ENCODE measurements around the gene GINS2. TPM values are rescaled to one million over a fixed set of nuclear protein-coding genes. Genes with fewer than 3 reads are reported as not detected.

Gene GINS2
- total RNA-seq, 1 donor from 2014 or later: 0.26 TPM

DNA sequence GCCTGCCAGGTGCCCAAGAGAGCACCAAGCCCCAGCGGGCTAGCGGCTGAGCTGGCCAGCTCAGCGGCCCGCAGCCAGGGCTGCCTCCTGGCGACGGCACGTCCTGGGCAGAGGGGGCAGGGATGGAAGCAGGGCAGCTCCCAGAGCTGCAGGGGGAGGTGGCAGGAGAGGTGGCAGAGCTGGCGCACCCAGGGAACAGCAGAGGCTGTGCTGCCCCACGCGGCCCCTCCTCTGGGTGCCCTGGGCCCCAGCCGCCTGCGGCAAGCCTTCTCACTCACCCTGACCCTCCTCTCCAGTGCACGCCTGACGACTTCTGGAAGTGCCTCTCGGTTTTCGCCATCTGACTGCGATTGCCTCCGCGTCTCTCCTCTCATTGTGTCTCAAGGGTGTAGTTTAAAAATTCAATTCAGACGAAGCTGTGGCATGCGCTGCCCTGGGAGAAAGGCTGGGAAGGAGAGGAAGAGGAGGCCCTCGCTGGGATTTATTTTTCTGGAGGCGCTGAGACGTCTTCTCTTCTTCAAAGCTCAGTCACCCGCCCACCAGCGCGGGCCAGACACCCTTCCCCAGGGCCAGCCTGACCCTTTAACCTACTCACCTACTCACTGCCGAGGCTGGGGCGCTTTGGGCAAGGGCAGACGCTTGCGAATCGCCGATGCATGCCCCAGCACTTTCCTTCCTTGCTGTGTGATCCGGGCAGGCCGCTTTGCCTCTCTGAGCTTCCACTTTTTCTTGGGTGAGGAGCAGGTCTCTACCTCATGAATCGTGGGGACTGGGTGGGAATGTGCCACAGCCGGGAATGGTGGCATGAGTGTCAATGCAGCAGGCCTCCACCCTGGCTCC, 50.7 kb downstream of the GINS2 start:
- DNase-seq (ENCODE audit: low read depth): no peak
- TF ChIP-seq, protein P1, sequence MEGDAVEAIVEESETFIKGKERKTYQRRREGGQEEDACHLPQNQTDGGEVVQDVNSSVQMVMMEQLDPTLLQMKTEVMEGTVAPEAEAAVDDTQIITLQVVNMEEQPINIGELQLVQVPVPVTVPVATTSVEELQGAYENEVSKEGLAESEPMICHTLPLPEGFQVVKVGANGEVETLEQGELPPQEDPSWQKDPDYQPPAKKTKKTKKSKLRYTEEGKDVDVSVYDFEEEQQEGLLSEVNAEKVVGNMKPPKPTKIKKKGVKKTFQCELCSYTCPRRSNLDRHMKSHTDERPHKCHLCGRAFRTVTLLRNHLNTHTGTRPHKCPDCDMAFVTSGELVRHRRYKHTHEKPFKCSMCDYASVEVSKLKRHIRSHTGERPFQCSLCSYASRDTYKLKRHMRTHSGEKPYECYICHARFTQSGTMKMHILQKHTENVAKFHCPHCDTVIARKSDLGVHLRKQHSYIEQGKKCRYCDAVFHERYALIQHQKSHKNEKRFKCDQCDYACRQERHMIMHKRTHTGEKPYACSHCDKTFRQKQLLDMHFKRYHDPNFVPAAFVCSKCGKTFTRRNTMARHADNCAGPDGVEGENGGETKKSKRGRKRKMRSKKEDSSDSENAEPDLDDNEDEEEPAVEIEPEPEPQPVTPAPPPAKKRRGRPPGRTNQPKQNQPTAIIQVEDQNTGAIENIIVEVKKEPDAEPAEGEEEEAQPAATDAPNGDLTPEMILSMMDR (IDR thresholded peaks at IDR 0.05; ENCODE audit: insufficient read depth, low read length, severe bottlenecking): peak; percentile 21
- FAIRE-seq: no peak
- Histone ChIP-seq H3K27me3 (ENCODE audit: control insufficient read depth, insufficient read depth, low read length) (no peaks in the 10 kb centered on the region), H3K36me3 (ENCODE audit: control insufficient read depth, insufficient read depth, low read length) (no peaks in the 10 kb centered on the region), H3K4me3 (ENCODE audit: low read depth, low read length) (no peak overlapping the region)

DNA sequence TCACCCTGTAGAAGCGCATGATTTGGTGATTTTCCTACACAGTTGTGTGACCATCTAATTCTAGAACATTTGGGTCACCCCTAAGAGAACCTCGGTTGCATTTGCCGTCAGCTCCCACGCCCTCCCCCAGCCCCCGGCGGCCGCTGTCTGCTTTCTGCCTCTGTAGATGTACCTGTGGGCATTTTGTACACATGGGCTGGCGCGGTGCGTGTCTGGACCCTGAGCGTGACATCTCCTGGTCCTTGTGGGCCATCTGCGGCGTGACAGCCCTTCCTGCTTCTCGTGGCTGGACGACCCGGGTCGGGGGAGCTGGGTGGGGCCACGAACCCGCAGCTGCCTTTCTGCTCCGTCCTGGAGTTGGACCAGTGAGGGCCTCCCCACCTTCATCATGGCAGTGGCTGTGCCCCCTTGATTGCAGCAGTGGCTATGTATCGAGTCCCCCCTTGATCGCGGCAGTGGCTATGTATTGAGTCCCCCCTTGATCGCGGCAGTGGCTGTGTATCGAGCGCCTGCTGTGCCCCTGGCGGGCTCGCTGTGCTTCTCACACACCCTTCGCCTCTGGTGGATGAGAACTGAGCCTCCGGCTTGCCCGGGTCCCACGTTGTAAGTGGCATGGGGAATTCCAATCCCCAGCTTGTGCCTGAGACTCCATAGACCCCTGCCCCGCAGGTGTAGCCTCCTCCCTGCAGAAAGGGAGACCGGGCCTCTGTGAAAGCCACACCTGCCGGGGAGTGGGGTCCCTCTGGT, 51.5 kb downstream of the GINS2 start:
- no peaks in the 10 kb centered on the region for H3K36me3 ChIP-seq (ENCODE audit: control insufficient read depth, insufficient read depth, low read length)
- no peaks in the 10 kb centered on the region for H3K27me3 ChIP-seq (ENCODE audit: control insufficient read depth, insufficient read depth, low read length)
- no peak for FAIRE-seq
- H3K4me3 ChIP-seq (ENCODE audit: low read depth, low read length): no peak overlapping the region
- TF ChIP-seq, protein P1 (IDR thresholded peaks at IDR 0.05; ENCODE audit: insufficient read depth, low read length, severe bottlenecking): no peak
- no peak for DNase-seq (ENCODE audit: low read depth)

DNA sequence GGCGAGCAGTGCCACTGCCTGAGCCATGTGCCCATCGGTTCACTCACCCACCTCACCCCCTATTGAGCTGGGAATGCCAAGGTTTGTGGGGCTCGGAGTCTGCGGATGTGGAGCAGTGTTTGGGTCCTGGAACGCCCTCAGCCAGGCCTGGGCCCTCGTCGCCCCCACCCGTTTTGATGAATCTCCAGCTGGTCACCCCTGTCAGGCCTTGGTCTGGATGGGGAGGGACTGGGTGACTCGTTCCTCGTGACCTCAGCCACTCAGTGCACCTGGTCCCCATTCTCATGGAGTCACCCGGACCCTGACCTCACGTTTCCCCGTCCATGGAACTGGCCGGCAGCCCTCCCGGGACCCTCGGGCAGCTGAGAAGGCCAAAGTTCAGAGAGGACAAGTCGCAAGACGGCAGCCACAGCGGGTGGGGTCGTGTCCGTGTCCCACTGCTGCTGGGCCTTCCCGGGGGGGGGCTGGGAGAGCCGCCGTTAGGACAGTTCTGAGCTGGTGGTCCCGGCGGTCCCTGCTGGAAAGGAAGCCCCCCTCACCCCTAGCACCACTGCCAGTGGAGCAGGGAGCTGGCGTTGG, 52.4 kb downstream of the GINS2 start:
- TF ChIP-seq, protein P1 (IDR thresholded peaks at IDR 0.05; ENCODE audit: insufficient read depth, low read length, severe bottlenecking): no peak
- no peak for DNase-seq (ENCODE audit: low read depth)
- FAIRE-seq: no peak
- Histone ChIP-seq H3K36me3 (ENCODE audit: control insufficient read depth, insufficient read depth, low read length) (no peaks in the 10 kb centered on the region), H3K27me3 (ENCODE audit: control insufficient read depth, insufficient read depth, low read length) (no peaks in the 10 kb centered on the region), H3K4me3 (ENCODE audit: low read depth, low read length) (no peak overlapping the region)

DNA sequence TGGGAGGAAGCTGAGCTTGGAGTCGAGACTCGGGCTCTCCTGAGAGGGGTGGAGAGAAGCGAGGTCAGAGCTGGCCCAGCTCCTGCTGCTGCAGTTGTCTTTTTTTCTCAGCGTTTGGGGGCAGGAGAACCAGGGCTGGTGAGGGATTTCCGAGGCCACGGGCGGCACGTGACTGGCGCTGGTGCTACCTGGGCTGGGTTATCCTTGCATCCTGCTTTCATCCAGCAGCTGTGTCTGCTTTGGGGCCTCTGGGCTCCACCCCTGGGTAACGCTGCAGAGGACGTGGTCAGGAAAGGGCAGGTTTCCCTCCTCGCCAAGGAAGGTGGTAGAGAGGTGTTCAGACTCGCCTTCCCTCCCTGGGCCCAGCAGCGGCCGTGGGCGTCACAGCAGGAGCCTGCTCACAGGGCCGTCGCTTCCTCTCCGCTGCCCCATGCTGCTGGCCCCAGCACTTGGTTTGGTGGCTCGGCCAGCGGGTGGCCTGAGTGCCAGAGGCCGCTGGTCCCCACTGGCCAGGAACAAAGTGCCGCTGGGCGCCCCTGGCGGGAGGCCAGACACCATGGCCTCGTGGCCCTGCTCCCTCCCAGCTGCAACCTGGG, 53.1 kb downstream of the GINS2 start:
- FAIRE-seq: peak; percentile 28

More for the DNA sequence above, 53.1 kb downstream of the GINS2 start:
- Histone ChIP-seq H3K27me3 (ENCODE audit: control insufficient read depth, insufficient read depth, low read length) (no peaks in the 10 kb centered on the region), H3K4me3 (ENCODE audit: low read depth, low read length) (no peak overlapping the region), H3K36me3 (ENCODE audit: control insufficient read depth, insufficient read depth, low read length) (peaks cover 2% of the 10 kb centered on the region)
- peak; percentile 68 for DNase-seq (ENCODE audit: low read depth)
- TF ChIP-seq, protein P1 (IDR thresholded peaks at IDR 0.05; ENCODE audit: insufficient read depth, low read length, severe bottlenecking): no peak
